HEK293T (cell line): ENCODE measurements around the gene RBM15.

Experiments used
- CTCF ChIA-PET: fragments of 350-600 bp; formaldehyde crosslinking; extraction: SDS; loops from one replicate; lab custom pipeline; 2021; ENCODE audit warnings: antibody characterized with exemption, inconsistent platforms; lab: Yijun Ruan, JAX
- POLR2A ChIA-PET: fragments of 350-600 bp; formaldehyde crosslinking; extraction: SDS; loops from one replicate; lab custom pipeline; 2020; ENCODE audit warnings: antibody characterized with exemption, inconsistent platforms; lab: Yijun Ruan, JAX
- DNase-seq: peaks from one replicate; pipeline ENCODE4 v3.0.0; 2012; ENCODE audit warnings: mixed read lengths; ENCODE audit errors: extremely low spot score
- ARNT ChIP-seq: fragments of 450-650 bp; IDR thresholded peaks from 2 replicates; pipeline ENCODE4 v1.6.1; 2017; ENCODE audit warnings: mild to moderate bottlenecking
- BHLHE40 ChIP-seq: fragments of 450-650 bp; IDR thresholded peaks from 2 replicates; pipeline ENCODE4 v1.6.1; 2016; ENCODE audit warnings: mild to moderate bottlenecking, moderate library complexity, borderline replicate concordance
- CTBP1 ChIP-seq: fragments of 450-650 bp; IDR thresholded peaks from 2 replicates; pipeline ENCODE4 v1.6.1; 2016; ENCODE audit warnings: borderline replicate concordance
- ELF4 ChIP-seq: fragments of 450-650 bp; IDR thresholded peaks from 2 replicates; pipeline ENCODE4 v1.6.1; 2017; ENCODE audit warnings: antibody characterized with exemption
- FOXA1 ChIP-seq: fragments of 450-650 bp; IDR thresholded peaks from 2 replicates; pipeline ENCODE4 v1.6.1; 2016; ENCODE audit warnings: mild to moderate bottlenecking
- FOXK2 ChIP-seq: fragments of 450-650 bp; IDR thresholded peaks from 2 replicates; pipeline ENCODE4 v1.6.1; 2016; ENCODE audit warnings: mild to moderate bottlenecking
- FOXM1 ChIP-seq: fragments of 450-650 bp; IDR thresholded peaks from 2 replicates; pipeline ENCODE4 v1.6.1; 2017; ENCODE audit warnings: mild to moderate bottlenecking, borderline replicate concordance
- HDGF ChIP-seq: fragments of 450-650 bp; IDR thresholded peaks from 2 replicates; pipeline ENCODE4 v1.6.1; 2017; ENCODE audit warnings: antibody characterized with exemption, borderline replicate concordance
- L3MBTL2 ChIP-seq: fragments of 450-650 bp; conservative IDR thresholded peaks from 2 replicates; pipeline ENCODE4 v1.6.1; 2016; ENCODE audit warnings: mild to moderate bottlenecking
- LEF1 ChIP-seq: fragments of 450-650 bp; IDR thresholded peaks from 2 replicates; pipeline ENCODE4 v1.6.1; 2017; ENCODE audit warnings: mild to moderate bottlenecking, borderline replicate concordance
- NFRKB ChIP-seq: fragments of 450-650 bp; IDR thresholded peaks from 2 replicates; pipeline ENCODE4 v1.6.1; 2016; ENCODE audit warnings: mild to moderate bottlenecking, moderate library complexity
- SP1 ChIP-seq: fragments of 450-650 bp; IDR thresholded peaks from 2 replicates; pipeline ENCODE4 v1.6.1; 2017
- SUZ12 ChIP-seq: fragments of 450-650 bp; IDR thresholded peaks from 2 replicates; pipeline ENCODE4 v1.6.1; 2016; ENCODE audit warnings: mild to moderate bottlenecking
- TARDBP ChIP-seq: fragments of 450-650 bp; IDR thresholded peaks from 2 replicates; pipeline ENCODE4 v1.6.1; 2016
- ZNF384 ChIP-seq: fragments of 450-650 bp; IDR thresholded peaks from 2 replicates; pipeline ENCODE4 v1.6.1; 2016
- TF ChIP-seq, protein P1 (sequence below): fragments of 450-650 bp; IDR thresholded peaks from 2 replicates; pipeline ENCODE4 v1.6.1; 2016

The RBM15 gene

GRCh38 chr1:110361856-110362255 lies 22.7 kb downstream of the RBM15 start:
- CTCF ChIA-PET = no interaction called here
- TF ChIP-seq SUZ12 (no peak), TARDBP (no peak), LEF1 (no peak), FOXK2 (no peak), L3MBTL2 (no peak), FOXM1 (no peak), BHLHE40 (no peak), HDGF (no peak), SP1 (no peak)
- POLR2A ChIA-PET = interaction anchor here (1.3 to 1.5 kb wide), 2 partner anchors 23 to 47 kb away, joined by 4 read pairs; no protein-coding TSS in a partner anchor
- DNase-seq = no peak

DNA sequence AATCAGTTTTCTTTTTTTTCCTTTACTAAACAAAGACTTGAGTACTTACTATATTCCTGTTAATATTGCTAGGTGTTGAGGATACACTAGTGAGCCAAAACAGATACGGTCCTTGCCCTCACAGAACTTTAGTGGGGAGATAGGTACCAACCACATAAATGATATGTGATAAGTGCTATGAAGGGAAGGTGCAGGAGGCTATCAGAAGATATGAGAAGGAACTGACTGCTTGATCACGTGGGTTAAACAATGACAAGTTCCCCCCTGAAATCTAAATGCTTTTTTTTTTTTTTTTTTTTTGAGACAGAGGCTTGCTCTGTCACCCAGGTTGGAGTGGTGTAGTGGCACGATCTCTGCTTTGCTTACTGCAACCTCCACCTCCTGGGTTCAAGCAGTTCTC lies 25.0 kb downstream of the RBM15 start:
- no peak for DNase-seq
- ChIA-PET POLR2A (no interaction called here), CTCF (no interaction called here)
- TF ChIP-seq HDGF (no peak), ARNT (no peak), BHLHE40 (no peak), FOXK2 (no peak), TARDBP (no peak), ZNF384 (no peak)

DNA sequence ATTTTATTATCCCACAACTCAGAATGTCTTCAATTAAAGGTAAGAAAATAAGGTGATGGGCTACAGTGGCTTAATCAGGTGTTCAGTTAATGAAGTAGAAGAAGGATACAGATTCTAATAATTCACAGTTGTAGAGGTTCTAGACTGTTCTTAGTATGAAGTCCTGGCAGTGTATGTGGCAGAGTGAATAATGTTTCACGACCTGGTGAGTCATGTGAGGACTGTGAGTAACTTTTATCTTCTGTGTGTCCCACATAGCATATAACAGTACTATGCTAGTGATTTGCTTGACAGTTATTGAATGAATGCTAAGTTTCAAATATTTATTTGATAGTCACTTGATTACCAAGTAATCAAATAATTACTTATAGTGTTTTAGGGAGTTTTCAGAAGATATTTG lies 31.6 kb downstream of the RBM15 start:
- TF ChIP-seq ELF4 = no peak
- no peak for TF ChIP-seq NFRKB
- no peak for TF ChIP-seq LEF1
- TF ChIP-seq FOXK2 = no peak
- TF ChIP-seq BHLHE40 = no peak
- no peak for TF ChIP-seq TARDBP
- TF ChIP-seq ZNF384 = no peak
- TF ChIP-seq CTBP1 = no peak
- TF ChIP-seq, protein P1, sequence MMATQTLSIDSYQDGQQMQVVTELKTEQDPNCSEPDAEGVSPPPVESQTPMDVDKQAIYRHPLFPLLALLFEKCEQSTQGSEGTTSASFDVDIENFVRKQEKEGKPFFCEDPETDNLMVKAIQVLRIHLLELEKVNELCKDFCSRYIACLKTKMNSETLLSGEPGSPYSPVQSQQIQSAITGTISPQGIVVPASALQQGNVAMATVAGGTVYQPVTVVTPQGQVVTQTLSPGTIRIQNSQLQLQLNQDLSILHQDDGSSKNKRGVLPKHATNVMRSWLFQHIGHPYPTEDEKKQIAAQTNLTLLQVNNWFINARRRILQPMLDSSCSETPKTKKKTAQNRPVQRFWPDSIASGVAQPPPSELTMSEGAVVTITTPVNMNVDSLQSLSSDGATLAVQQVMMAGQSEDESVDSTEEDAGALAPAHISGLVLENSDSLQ = no peak
- no peak for TF ChIP-seq FOXM1
- TF ChIP-seq SUZ12 = no peak
- TF ChIP-seq L3MBTL2 = no peak
- CTCF ChIA-PET = no interaction called here
- DNase-seq = no peak
- POLR2A ChIA-PET = no interaction called here

- POLR2A ChIA-PET = interaction anchor here (1.5 kb wide), 1 partner anchor 37 kb away, joined by 3 read pairs; the partner anchor contains the start of gene RBM15
- CTCF ChIA-PET = interaction anchor here (1.1 kb wide), 1 partner anchor 179 kb away, joined by 3 read pairs; no protein-coding TSS in a partner anchor
- TF ChIP-seq SUZ12 = no peak
- TF ChIP-seq HDGF = no peak
- TF ChIP-seq ELF4 = no peak
- no peak for TF ChIP-seq FOXK2
- no peak for TF ChIP-seq LEF1
- no peak for TF ChIP-seq ZNF384
- TF ChIP-seq ARNT = no peak
- no peak for TF ChIP-seq NFRKB
- TF ChIP-seq CTBP1 = no peak
- no peak for TF ChIP-seq TARDBP
- TF ChIP-seq BHLHE40 = no peak
- no peak for DNase-seq
These were observed 36.3 kb downstream of the RBM15 start for GRCh38 chr1:110375490-110375889.

DNA sequence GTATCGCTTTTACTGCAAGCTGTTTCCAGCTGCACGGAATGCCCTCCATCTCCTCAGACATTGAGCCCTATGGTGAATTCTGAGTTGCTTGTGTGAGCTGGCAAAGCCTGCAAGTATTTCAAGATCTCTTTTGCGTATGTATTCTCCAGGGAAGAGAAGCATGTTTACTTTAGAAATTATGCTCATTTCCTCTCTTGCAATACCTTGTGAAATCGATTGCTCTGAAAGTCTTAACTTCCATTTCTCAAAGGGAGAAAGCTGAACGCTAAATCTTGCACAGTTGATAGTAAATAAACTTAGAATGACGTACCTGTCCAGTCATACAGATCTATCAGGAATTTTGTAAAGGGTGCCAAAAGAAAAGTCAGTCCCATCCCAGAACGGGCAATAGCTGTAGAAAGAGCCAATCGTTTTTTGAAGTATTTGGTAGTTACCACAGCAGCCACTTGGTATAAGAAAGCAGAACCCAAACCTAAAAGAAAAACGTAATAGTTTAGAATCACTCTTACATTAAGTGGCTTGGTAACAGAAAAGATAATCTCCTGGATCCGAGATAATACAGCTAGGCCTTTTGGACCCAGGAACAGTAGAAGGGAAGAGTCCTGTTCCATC lies 41.6 kb downstream of the RBM15 start:
- POLR2A ChIA-PET = no interaction called here
- DNase-seq = no peak
- TF ChIP-seq FOXM1 (no peak), FOXK2 (no peak), TARDBP (no peak), ZNF384 (no peak), FOXA1 (no peak), HDGF (no peak), ELF4 (no peak), SUZ12 (no peak), CTBP1 (no peak), NFRKB (no peak), BHLHE40 (no peak), LEF1 (no peak)
- TF ChIP-seq, protein P1 = no peak
- CTCF ChIA-PET = interaction anchor here (1.3 kb wide), 1 partner anchor 173 kb away, joined by 3 read pairs; no protein-coding TSS in a partner anchor

DNA sequence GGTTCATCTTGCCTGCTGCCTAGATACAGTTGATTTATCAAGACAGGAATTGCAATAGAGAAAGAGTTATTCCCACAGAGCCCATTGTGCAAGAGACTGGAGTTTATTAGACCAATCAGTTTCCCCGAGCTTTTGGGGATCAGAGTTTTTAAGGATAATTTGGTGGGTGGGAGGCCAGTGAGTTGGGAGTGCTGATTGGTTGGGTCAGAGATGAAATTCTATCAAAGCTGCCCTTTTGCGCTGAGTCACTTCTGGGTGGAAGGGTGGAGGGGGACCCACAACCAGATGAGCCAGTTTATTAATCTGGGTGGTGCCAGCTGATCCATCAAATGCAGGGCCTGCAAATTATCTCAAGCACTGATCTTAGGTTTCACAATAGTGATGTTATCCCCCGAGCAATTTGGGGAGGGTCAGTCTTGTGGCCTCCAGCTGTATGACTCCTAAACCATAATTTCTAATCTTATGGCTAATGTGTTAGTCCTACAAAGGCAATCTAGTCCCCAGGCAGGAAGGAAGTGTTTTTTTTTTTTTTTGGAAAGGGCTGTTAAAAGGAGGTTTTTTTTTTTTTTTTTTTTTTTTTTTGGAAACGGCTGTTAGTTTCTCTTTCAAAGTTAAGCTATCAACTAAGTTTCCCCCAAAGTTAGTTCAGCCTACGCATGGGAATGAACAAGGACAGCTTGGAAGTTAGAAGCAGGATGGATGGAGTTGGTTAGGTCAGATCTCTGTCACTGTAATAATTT lies 44.2 kb downstream of the RBM15 start:
- no peak for TF ChIP-seq ELF4
- TF ChIP-seq SUZ12 = no peak
- TF ChIP-seq BHLHE40 = no peak
- no peak for TF ChIP-seq TARDBP
- no peak for TF ChIP-seq HDGF
- no peak for TF ChIP-seq L3MBTL2
- no peak for TF ChIP-seq SP1
- TF ChIP-seq FOXK2 = no peak
- TF ChIP-seq NFRKB = no peak
- TF ChIP-seq, protein P1 = no peak
- no peak for TF ChIP-seq FOXM1
- no peak for TF ChIP-seq LEF1
- TF ChIP-seq ZNF384 = no peak
- no peak for TF ChIP-seq CTBP1
- DNase-seq = no peak
- CTCF ChIA-PET = no interaction called here
- POLR2A ChIA-PET = no interaction called here
